ENCODE data around the gene PAX4. TPM values are rescaled to one million over a fixed set of nuclear protein-coding genes. Genes with fewer than 3 reads are reported as not detected.
A peak's percentile ranks its signal among the peaks of the same experiment; 100 is the strongest.

PAX4 gene
- total and polyA plus RNA-seq, 9 of the 15 experiments (the other 6 are each of a cell fraction or from before 2014, with no cell fraction given) = not detected

DNA sequence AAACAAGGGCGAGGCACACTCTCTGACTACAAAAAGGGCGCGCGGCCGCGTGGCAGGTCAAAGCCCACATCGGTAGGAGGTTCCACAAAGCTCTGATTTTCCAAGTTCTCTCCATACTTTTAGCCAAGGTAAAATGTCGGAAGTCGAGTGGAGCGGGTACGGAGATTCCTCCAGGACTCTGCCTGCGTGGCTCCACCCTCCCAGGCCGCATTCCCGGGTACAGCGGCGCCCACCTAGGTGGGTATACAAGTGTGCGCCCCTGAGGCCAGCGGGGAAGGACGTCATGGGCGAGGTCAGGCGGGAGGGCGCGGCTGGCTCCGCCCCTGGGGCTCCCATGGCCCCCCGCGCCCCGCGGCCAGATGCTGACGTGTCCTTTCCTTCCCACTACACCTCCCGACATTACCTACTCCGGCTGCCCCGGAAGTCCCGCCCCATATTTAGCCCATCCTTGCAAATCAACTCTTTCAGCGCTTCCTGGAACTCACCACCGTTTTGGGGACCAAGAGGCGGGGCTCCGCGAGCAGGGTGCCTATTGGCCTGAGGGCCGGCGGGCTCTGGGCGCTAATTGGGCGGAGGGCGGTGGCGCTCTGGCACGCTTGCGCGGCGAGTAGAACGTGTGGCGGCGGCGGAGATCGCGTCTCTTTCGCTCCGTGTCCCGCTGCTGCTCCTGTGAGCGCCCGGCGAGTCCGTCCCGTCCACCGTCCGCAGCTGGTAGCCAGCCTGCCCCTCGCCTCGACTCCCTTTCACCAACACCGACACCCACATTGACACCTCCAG, 33.8 kb upstream of the PAX4 start, which contains the start of gene SND1 (continued):
- 0 out of 2 replicates have a peak, but pooled peaks have one; percentile 25 for TF ChIP-seq TCF7L2 (IDR thresholded peaks at IDR 0.05; ENCODE audit: low read depth, low read length)
- no peak for TF ChIP-seq SREBF1 (IDR thresholded peaks at IDR 0.05; ENCODE audit: borderline replicate concordance, low read depth, low read length)
- peak; percentile 62; the same call in 1 of the 2 replicates for TF ChIP-seq GTF2E2 (tag; IDR thresholded peaks at IDR 0.05)
- TF ChIP-seq HNRNPUL1 (IDR thresholded peaks at IDR 0.05; ENCODE audit: low read length) = no peak
- TF ChIP-seq, protein P1, sequence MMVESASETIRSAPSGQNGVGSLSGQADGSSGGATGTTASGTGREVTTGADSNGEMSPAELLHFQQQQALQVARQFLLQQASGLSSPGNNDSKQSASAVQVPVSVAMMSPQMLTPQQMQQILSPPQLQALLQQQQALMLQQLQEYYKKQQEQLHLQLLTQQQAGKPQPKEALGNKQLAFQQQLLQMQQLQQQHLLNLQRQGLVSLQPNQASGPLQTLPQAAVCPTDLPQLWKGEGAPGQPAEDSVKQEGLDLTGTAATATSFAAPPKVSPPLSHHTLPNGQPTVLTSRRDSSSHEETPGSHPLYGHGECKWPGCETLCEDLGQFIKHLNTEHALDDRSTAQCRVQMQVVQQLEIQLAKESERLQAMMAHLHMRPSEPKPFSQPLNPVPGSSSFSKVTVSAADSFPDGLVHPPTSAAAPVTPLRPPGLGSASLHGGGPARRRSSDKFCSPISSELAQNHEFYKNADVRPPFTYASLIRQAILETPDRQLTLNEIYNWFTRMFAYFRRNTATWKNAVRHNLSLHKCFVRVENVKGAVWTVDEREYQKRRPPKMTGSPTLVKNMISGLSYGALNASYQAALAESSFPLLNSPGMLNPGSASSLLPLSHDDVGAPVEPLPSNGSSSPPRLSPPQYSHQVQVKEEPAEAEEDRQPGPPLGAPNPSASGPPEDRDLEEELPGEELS (CRISPR knock-in tag; IDR thresholded peaks at IDR 0.05; ENCODE audit: borderline replicate concordance) = no peak; the same call in 1 of the 2 replicates
- no peak for TF ChIP-seq HNRNPK (IDR thresholded peaks at IDR 0.05; ENCODE audit: low read depth, low read length, poor library complexity, severe bottlenecking)
- no peak for TF ChIP-seq ZNF133 (CRISPR knock-in tag; IDR thresholded peaks at IDR 0.05)
- TF ChIP-seq HIVEP1 (CRISPR knock-in tag; IDR thresholded peaks at IDR 0.05) = no peak
- 0 out of 2 replicates have a peak, but pooled peaks have one; percentile 39 for TF ChIP-seq NCOR1 (IDR thresholded peaks at IDR 0.05)
- no peak for TF ChIP-seq RBM34 (IDR thresholded peaks at IDR 0.05; ENCODE audit: borderline replicate concordance, insufficient read depth, low read length)
- TF ChIP-seq ILK (tag; IDR thresholded peaks at IDR 0.05; ENCODE audit: borderline replicate concordance, low read depth) = no peak
- no peak; a peak in 1 of 3 replicates for TF ChIP-seq CBX3 (IDR thresholded peaks at IDR 0.05; ENCODE audit: borderline replicate concordance in 1 of 2, low read length in 2 of 2)
- TF ChIP-seq, protein P2, sequence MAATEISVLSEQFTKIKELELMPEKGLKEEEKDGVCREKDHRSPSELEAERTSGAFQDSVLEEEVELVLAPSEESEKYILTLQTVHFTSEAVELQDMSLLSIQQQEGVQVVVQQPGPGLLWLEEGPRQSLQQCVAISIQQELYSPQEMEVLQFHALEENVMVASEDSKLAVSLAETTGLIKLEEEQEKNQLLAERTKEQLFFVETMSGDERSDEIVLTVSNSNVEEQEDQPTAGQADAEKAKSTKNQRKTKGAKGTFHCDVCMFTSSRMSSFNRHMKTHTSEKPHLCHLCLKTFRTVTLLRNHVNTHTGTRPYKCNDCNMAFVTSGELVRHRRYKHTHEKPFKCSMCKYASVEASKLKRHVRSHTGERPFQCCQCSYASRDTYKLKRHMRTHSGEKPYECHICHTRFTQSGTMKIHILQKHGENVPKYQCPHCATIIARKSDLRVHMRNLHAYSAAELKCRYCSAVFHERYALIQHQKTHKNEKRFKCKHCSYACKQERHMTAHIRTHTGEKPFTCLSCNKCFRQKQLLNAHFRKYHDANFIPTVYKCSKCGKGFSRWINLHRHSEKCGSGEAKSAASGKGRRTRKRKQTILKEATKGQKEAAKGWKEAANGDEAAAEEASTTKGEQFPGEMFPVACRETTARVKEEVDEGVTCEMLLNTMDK (IDR thresholded peaks at IDR 0.05; ENCODE audit: borderline replicate concordance, insufficient read depth, low read depth, low read length, poor library complexity, severe bottlenecking) = no peak
- TF ChIP-seq ZNF175 (CRISPR knock-in tag; IDR thresholded peaks at IDR 0.05; ENCODE audit: low read depth) = 0 out of 2 replicates have a peak, but pooled peaks have one; percentile 77
- TF ChIP-seq ZNF282 (CRISPR knock-in tag; IDR thresholded peaks at IDR 0.05) = 0 out of 2 replicates have a peak, but pooled peaks have one; percentile 38
- TF ChIP-seq, protein P3, sequence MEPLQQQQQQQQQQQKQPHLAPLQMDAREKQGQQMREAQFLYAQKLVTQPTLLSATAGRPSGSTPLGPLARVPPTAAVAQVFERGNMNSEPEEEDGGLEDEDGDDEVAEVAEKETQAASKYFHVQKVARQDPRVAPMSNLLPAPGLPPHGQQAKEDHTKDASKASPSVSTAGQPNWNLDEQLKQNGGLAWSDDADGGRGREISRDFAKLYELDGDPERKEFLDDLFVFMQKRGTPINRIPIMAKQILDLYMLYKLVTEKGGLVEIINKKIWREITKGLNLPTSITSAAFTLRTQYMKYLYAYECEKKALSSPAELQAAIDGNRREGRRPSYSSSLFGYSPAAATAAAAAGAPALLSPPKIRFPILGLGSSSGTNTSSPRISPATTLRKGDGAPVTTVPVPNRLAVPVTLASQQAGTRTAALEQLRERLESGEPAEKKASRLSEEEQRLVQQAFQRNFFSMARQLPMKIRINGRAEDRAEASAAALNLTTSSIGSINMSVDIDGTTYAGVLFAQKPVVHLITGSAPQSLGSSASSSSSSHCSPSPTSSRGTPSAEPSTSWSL (CRISPR knock-in tag; IDR thresholded peaks at IDR 0.05; ENCODE audit: borderline replicate concordance) = peak; percentile 91; the same call in 1 of the 2 replicates
- no peak for TF ChIP-seq RBM15 (IDR thresholded peaks at IDR 0.05; ENCODE audit: insufficient read depth, low read length)
- TF ChIP-seq, protein P4, sequence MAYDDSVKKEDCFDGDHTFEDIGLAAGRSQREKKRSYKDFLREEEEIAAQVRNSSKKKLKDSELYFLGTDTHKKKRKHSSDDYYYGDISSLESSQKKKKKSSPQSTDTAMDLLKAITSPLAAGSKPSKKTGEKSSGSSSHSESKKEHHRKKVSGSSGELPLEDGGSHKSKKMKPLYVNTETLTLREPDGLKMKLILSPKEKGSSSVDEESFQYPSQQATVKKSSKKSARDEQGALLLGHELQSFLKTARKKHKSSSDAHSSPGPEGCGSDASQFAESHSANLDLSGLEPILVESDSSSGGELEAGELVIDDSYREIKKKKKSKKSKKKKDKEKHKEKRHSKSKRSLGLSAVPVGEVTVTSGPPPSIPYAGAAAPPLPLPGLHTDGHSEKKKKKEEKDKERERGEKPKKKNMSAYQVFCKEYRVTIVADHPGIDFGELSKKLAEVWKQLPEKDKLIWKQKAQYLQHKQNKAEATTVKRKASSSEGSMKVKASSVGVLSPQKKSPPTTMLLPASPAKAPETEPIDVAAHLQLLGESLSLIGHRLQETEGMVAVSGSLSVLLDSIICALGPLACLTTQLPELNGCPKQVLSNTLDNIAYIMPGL (CRISPR knock-in tag; IDR thresholded peaks at IDR 0.05) = no peak
- no peak for TF ChIP-seq EZH2 (IDR thresholded peaks at IDR 0.05; ENCODE audit: borderline replicate concordance, low read depth, low read length)

Data from K562 (cell line).